ENCODE results near the gene TRPV6. TPM values are rescaled to one million over a fixed set of nuclear protein-coding genes. Genes with fewer than 3 reads are reported as not detected.

Gene TRPV6
- total and polyA plus RNA-seq, 2 experiments from 2014 or later, result 0.08 to 0.80 TPM

DNA sequence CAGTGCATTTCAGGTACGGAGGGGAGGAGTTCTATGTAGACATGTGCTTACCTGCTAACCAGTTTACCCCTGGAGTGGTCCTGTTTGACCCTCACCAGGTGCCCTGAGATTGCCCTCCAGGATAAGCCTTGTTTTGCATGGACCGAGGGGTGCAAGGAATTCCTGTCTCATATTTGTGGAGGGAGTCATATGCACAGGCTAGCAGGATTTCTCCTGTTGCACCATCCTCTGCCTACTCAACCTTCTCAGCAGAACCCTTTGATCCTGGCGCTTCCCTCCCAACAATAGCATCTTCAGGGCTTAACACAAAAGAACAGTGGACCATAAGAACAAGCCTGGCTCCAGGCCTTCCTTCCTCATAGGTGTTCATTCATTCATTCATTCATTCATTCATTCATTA lies 7.2 kb downstream of the TRPV6 start:
- Histone ChIP-seq H3K4me3 (no peak overlapping the region), H3K79me2 (replicated peaks; ENCODE audit: insufficient read depth) (no peaks in the 10 kb centered on the region), H4K20me1 (replicated peaks; ENCODE audit: insufficient read depth) (no peaks in the 10 kb centered on the region), H3K27ac (ENCODE audit: low read depth) (no peak overlapping the region), H3K9me2 (ENCODE audit: insufficient read depth) (no peaks in the 10 kb centered on the region), H3K4me1 (ENCODE audit: insufficient read depth) (no peaks in the 10 kb centered on the region), H3K4me2 (no peak overlapping the region), H3K27me3 (ENCODE audit: insufficient read depth) (no peaks in the 10 kb centered on the region), H3K36me3 (ENCODE audit: insufficient read depth) (no peaks in the 10 kb centered on the region), H3F3A (replicated peaks; ENCODE audit: low read depth) (no peaks in the 10 kb centered on the region), H2AFZ (no peak overlapping the region)
- no peak for TF ChIP-seq JUNB (IDR thresholded peaks at IDR 0.05; ENCODE audit: unreplicated experiment)
- TF ChIP-seq, protein P1, sequence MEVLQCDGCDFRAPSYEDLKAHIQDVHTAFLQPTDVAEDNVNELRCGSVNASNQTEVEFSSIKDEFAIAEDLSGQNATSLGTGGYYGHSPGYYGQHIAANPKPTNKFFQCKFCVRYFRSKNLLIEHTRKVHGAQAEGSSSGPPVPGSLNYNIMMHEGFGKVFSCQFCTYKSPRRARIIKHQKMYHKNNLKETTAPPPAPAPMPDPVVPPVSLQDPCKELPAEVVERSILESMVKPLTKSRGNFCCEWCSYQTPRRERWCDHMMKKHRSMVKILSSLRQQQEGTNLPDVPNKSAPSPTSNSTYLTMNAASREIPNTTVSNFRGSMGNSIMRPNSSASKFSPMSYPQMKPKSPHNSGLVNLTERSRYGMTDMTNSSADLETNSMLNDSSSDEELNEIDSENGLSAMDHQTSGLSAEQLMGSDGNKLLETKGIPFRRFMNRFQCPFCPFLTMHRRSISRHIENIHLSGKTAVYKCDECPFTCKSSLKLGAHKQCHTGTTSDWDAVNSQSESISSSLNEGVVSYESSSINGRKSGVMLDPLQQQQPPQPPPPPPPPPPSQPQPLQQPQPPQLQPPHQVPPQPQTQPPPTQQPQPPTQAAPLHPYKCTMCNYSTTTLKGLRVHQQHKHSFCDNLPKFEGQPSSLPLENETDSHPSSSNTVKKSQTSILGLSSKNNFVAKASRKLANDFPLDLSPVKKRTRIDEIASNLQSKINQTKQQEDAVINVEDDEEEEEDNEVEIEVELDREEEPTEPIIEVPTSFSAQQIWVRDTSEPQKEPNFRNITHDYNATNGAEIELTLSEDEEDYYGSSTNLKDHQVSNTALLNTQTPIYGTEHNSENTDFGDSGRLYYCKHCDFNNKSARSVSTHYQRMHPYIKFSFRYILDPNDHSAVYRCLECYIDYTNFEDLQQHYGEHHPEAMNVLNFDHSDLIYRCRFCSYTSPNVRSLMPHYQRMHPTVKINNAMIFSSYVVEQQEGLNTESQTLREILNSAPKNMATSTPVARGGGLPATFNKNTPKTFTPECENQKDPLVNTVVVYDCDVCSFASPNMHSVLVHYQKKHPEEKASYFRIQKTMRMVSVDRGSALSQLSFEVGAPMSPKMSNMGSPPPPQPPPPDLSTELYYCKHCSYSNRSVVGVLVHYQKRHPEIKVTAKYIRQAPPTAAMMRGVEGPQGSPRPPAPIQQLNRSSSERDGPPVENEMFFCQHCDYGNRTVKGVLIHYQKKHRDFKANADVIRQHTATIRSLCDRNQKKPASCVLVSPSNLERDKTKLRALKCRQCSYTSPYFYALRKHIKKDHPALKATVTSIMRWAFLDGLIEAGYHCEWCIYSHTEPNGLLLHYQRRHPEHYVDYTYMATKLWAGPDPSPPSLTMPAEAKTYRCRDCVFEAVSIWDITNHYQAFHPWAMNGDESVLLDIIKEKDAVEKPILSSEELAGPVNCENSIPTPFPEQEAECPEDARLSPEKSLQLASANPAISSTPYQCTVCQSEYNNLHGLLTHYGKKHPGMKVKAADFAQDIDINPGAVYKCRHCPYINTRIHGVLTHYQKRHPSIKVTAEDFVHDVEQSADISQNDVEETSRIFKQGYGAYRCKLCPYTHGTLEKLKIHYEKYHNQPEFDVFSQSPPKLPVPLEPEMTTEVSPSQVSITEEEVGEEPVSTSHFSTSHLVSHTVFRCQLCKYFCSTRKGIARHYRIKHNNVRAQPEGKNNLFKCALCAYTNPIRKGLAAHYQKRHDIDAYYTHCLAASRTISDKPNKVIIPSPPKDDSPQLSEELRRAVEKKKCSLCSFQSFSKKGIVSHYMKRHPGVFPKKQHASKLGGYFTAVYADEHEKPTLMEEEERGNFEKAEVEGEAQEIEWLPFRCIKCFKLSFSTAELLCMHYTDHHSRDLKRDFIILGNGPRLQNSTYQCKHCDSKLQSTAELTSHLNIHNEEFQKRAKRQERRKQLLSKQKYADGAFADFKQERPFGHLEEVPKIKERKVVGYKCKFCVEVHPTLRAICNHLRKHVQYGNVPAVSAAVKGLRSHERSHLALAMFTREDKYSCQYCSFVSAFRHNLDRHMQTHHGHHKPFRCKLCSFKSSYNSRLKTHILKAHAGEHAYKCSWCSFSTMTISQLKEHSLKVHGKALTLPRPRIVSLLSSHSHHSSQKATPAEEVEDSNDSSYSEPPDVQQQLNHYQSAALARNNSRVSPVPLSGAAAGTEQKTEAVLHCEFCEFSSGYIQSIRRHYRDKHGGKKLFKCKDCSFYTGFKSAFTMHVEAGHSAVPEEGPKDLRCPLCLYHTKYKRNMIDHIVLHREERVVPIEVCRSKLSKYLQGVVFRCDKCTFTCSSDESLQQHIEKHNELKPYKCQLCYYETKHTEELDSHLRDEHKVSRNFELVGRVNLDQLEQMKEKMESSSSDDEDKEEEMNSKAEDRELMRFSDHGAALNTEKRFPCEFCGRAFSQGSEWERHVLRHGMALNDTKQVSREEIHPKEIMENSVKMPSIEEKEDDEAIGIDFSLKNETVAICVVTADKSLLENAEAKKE (CRISPR knock-in tag; IDR thresholded peaks at IDR 0.05), result no peak
- TF ChIP-seq EZH2 (IDR thresholded peaks at IDR 0.05; ENCODE audit: low read depth, unreplicated experiment), result no peak
- TF ChIP-seq, protein P2, sequence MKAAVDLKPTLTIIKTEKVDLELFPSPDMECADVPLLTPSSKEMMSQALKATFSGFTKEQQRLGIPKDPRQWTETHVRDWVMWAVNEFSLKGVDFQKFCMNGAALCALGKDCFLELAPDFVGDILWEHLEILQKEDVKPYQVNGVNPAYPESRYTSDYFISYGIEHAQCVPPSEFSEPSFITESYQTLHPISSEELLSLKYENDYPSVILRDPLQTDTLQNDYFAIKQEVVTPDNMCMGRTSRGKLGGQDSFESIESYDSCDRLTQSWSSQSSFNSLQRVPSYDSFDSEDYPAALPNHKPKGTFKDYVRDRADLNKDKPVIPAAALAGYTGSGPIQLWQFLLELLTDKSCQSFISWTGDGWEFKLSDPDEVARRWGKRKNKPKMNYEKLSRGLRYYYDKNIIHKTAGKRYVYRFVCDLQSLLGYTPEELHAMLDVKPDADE (IDR thresholded peaks at IDR 0.05), result no peak
- TF ChIP-seq CREB1 (CRISPR knock-in tag; IDR thresholded peaks at IDR 0.05; ENCODE audit: low read depth), result no peak
- H3K27ac Mint-ChIP-seq, result no peak overlapping the region
- no peak overlapping the region for H3K4me3 Mint-ChIP-seq
- H3K4me1 Mint-ChIP-seq, result no peaks in the 10 kb centered on the region
- peaks cover 3% of the 10 kb centered on the region for H3K27me3 Mint-ChIP-seq (ENCODE audit: insufficient read depth, low read depth, poor library complexity)
- DNase-seq (ENCODE audit: low spot score) (no peak), ATAC-seq (no peak)
- H3K36me3 Mint-ChIP-seq (ENCODE audit: low read depth), result peaks cover 9% of the 10 kb centered on the region; the same call in 2 of the 3 replicates
- H3K9me3 Mint-ChIP-seq, result peaks cover 5% of the 10 kb centered on the region; the same call in 1 of the 3 replicates

Measured in GM23338 (cell line).